SK-N-MC (cell line): ENCODE results near the gene AGXT2.

Source experiments
- EZH2 ChIP-seq: fragments of 200-600 bp; sonication (generic); IDR thresholded peaks from one replicate; pipeline ENCODE4 v1.6.1; 2017; ENCODE audit warnings: antibody characterized with exemption
- POLR2AphosphoS5 ChIP-seq: IDR thresholded peaks from 2 replicates; pipeline ENCODE4 v1.6.1; 2012; ENCODE audit warnings: mild to moderate bottlenecking, low read depth, low read length, borderline replicate concordance

DNA sequence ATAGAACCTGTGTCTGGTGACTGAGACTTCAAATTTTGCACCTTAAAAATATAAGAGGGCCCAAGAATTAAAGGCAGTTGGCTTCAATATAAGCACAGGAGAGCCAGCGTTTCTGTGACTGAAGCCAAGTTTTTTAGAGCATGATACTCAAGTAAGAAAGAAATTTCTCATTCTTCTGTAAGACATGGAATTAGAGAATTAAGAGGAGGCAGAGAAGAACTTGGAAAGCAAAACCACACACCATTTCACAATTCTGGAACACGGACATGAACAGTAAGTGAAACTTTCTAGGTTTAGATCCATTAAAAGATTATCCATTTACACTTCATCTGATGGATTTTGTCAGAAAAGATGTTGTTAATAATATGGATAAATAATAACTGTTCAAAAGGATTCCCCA, 8.9 kb upstream of the AGXT2 start:
- TF ChIP-seq EZH2 (no peak), POLR2AphosphoS5 (no peak)
